Smooth muscle cell (in vitro differentiated cells): ENCODE results near the gene BNIP2. TPM values are rescaled to one million over a fixed set of nuclear protein-coding genes. Genes with fewer than 3 reads are reported as not detected.

Experiments used
- DNase-seq: peaks from one replicate; lab custom pipeline; 2025; ENCODE audit not compliant: unreplicated experiment; lab: John Stamatoyannopoulos, UW
- H2AFZ ChIP-seq: fragments of 200-600 bp; sonication (generic); 2 replicates; pipeline ENCODE4 v1.6.0; 2016; ENCODE audit warnings: antibody characterized with exemption, low read depth, mild to moderate bottlenecking
- H3F3A ChIP-seq: fragments of 200-600 bp; sonication (generic); 2 replicates; pipeline ENCODE4 v1.6.0; 2017; ENCODE audit warnings: antibody characterized with exemption, low read depth
- H3K27ac ChIP-seq: fragments of 200-600 bp; sonication (generic); 2 replicates; pipeline ENCODE4 v1.5.1; 2016; ENCODE audit warnings: low read depth, mild to moderate bottlenecking
- H3K27me3 ChIP-seq: fragments of 200-600 bp; sonication (generic); 2 replicates; pipeline ENCODE4 v1.6.1; 2016; ENCODE audit warnings: low read depth, mild to moderate bottlenecking
- H3K36me3 ChIP-seq: fragments of 200-600 bp; sonication (generic); 2 replicates; pipeline ENCODE4 v1.5.1; 2016; ENCODE audit warnings: low read depth
- H3K4me1 ChIP-seq: fragments of 200-600 bp; sonication (generic); 2 replicates; pipeline ENCODE4 v1.5.1; 2016; ENCODE audit warnings: low read depth
- H3K4me2 ChIP-seq: fragments of 200-600 bp; sonication (generic); 2 replicates; pipeline ENCODE4 v1.6.0; 2016; ENCODE audit warnings: mild to moderate bottlenecking
- H3K4me3 ChIP-seq: fragments of 200-600 bp; sonication (generic); 2 replicates; pipeline ENCODE4 v1.5.1; 2016; ENCODE audit warnings: mild to moderate bottlenecking
- H3K79me2 ChIP-seq: fragments of 200-600 bp; sonication (generic); 2 replicates; pipeline ENCODE4 v1.6.0; 2016; ENCODE audit warnings: low read depth, mild to moderate bottlenecking
- H3K9ac ChIP-seq: fragments of 200-600 bp; sonication (generic); 2 replicates; pipeline ENCODE4 v1.6.0; 2016; ENCODE audit warnings: low read depth
- H3K9me3 ChIP-seq: fragments of 200-600 bp; sonication (generic); replicated peaks from 2 replicates; pipeline ENCODE4 v1.5.1; 2016; ENCODE audit warnings: low read depth
- H4K20me1 ChIP-seq: fragments of 200-600 bp; sonication (generic); 2 replicates; pipeline ENCODE4 v1.6.0; 2016; ENCODE audit warnings: low read depth
- CTCF ChIP-seq: fragments of 200-600 bp; sonication (generic); IDR thresholded peaks from 2 replicates; pipeline ENCODE4 v1.5.1; 2017; ENCODE audit warnings: borderline replicate concordance, mild to moderate bottlenecking, antibody characterized with exemption; ENCODE audit not compliant: insufficient read depth, poor library complexity, severe bottlenecking
- WGBS: methylation state at CpG from one replicate; pipeline ENCODE4 v1.1.7; 2016; ENCODE audit warnings: low lambda C conversion rate; 5-methylcytosine and 5-hydroxymethylcytosine counted together
- polyA plus RNA-seq: library from polyadenylated mRNA; unstranded; fragments of >200 nt; fragmentation: Nextera tagmentation; extraction: Ambion mirVana; gene quantifications from 2 replicates; pipeline ENCODE4 v1.2.1, GENCODE V29; 2016
- total RNA-seq: library from RNA; depleted of rRNA; stranded (reverse); fragments of >200 nt; gene quantifications from 2 replicates; pipeline ENCODE4 v1.2.3, GENCODE V29; 2014

The BNIP2 gene
- total and polyA plus RNA-seq, 2 experiments from 2014 or later = 48.7 to 104 TPM

GRCh38 chr15:59622289-59622688 is 66.8 kb downstream of the BNIP2 start:
- H3K4me2 ChIP-seq = no peak overlapping the region
- H3K9ac ChIP-seq = no peak overlapping the region
- peaks cover 26% of the 10 kb centered on the region for H3K27me3 ChIP-seq
- H3K4me1 ChIP-seq = no peaks in the 10 kb centered on the region
- H3K4me3 ChIP-seq = no peak overlapping the region
- H4K20me1 ChIP-seq = no peaks in the 10 kb centered on the region
- H2AFZ ChIP-seq = no peak overlapping the region
- TF ChIP-seq CTCF = peak; percentile 42
- H3K79me2 ChIP-seq = no peaks in the 10 kb centered on the region
- DNase-seq = no peak
- H3K9me3 ChIP-seq = no peaks in the 10 kb centered on the region
- H3K36me3 ChIP-seq = no peaks in the 10 kb centered on the region
- no peaks in the 10 kb centered on the region for H3F3A ChIP-seq
- no peak overlapping the region for H3K27ac ChIP-seq
- 30% methylated on average over 6 of the region's 6 CpGs for WGBS

- Histone ChIP-seq H3K9me3 (no peaks in the 10 kb centered on the region), H3K4me3 (no peak overlapping the region), H3K27me3 (peaks cover 15% of the 10 kb centered on the region), H3K4me2 (no peak overlapping the region), H3F3A (no peaks in the 10 kb centered on the region), H4K20me1 (no peaks in the 10 kb centered on the region), H3K9ac (no peak overlapping the region), H3K36me3 (no peaks in the 10 kb centered on the region), H3K79me2 (no peaks in the 10 kb centered on the region), H3K4me1 (no peaks in the 10 kb centered on the region), H2AFZ (no peak overlapping the region), H3K27ac (no peak overlapping the region)
- WGBS = 88% methylated on average over 4 of the region's 4 CpGs
- no peak for TF ChIP-seq CTCF
- no peak for DNase-seq
These were observed 70.7 kb downstream of the BNIP2 start for GRCh38 chr15:59618406-59618805.

GRCh38 chr15:59616379-59616778 is 72.7 kb downstream of the BNIP2 start:
- no peaks in the 10 kb centered on the region for H3K79me2 ChIP-seq
- no peak for TF ChIP-seq CTCF
- no peaks in the 10 kb centered on the region for H3K4me1 ChIP-seq
- no peak overlapping the region for H3K4me3 ChIP-seq
- no peak overlapping the region for H3K4me2 ChIP-seq
- H4K20me1 ChIP-seq = no peaks in the 10 kb centered on the region
- 82% methylated on average over 3 of the region's 3 CpGs for WGBS
- H3K9me3 ChIP-seq = no peaks in the 10 kb centered on the region
- no peaks in the 10 kb centered on the region for H3K36me3 ChIP-seq
- no peak overlapping the region for H3K9ac ChIP-seq
- H2AFZ ChIP-seq = no peak overlapping the region
- DNase-seq = no peak
- no peaks in the 10 kb centered on the region for H3F3A ChIP-seq
- peaks cover 15% of the 10 kb centered on the region for H3K27me3 ChIP-seq
- H3K27ac ChIP-seq = no peak overlapping the region

- Histone ChIP-seq H3K27me3 (peaks cover 15% of the 10 kb centered on the region), H3K9ac (no peak overlapping the region), H3K27ac (no peak overlapping the region), H3K36me3 (no peaks in the 10 kb centered on the region), H4K20me1 (no peaks in the 10 kb centered on the region), H3K9me3 (no peaks in the 10 kb centered on the region), H3K4me2 (no peak overlapping the region), H2AFZ (no peak overlapping the region), H3K4me3 (no peak overlapping the region), H3K4me1 (no peaks in the 10 kb centered on the region), H3K79me2 (no peaks in the 10 kb centered on the region), H3F3A (no peaks in the 10 kb centered on the region)
- TF ChIP-seq CTCF = no peak
- no peak for DNase-seq
- WGBS = 91% methylated on average over 5 of the region's 5 CpGs
These were observed 73.5 kb downstream of the BNIP2 start for GRCh38 chr15:59615661-59616060.
